ENCODE data around the gene AQP12B. TPM values are rescaled to one million over a fixed set of nuclear protein-coding genes. Genes with fewer than 3 reads are reported as not detected.

AQP12B gene
- polyA plus RNA-seq, 1 of the 3 experiments (the other 2 are of a cell fraction), result not detected

DNA sequence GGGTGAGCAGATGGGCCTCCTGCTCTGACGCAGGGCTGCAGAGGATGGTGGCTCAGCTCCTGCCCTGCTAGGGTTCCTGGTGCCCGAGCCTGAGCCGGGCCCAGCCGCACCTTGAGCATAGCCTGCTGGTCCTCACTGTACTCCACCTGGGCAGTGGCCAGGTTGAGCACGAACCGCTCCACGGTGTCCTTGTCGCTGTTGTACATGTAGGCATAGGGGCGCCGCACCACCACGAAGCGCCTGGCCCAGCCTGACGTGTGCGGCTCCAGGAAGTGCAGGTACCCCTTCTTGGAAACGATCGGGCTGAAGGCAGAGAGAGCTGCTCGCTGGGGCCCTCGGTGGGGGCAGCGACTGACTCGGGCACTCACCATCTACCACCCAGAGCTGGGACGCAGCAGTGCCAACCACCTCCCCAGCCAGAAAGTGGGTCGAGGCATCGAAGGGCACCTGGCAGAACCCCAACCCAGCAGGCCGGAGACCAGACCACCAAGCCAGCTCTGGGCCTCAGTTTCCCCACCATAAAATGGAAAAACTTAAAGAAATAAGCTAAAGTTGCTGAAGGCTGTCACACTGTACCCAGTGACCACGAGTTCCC is 36.3 kb upstream of the AQP12B start:
- no peaks in the 10 kb centered on the region for H3K27me3 ChIP-seq (ENCODE audit: insufficient read depth)
- no peaks in the 10 kb centered on the region for H3K9me3 ChIP-seq
- H3K9ac ChIP-seq, result no peak overlapping the region
- H3K9me2 ChIP-seq, result no peaks in the 10 kb centered on the region
- no peak overlapping the region for H2AFZ ChIP-seq (ENCODE audit: low read depth)
- no peaks in the 10 kb centered on the region for H4K20me1 ChIP-seq (ENCODE audit: insufficient read depth)
- H3K4me3 ChIP-seq (ENCODE audit: low read depth in 2 of 2, low read length in 1 of 2), result no peak overlapping the region
- no peak for DNase-seq
- TF ChIP-seq NFIC (IDR thresholded peaks at IDR 0.05; ENCODE audit: borderline replicate concordance) (no peak), MEF2A (IDR thresholded peaks at IDR 0.05; ENCODE audit: borderline replicate concordance, low read depth) (no peak), POLR2AphosphoS5 (IDR thresholded peaks at IDR 0.05; ENCODE audit: low read depth, low read length) (no peak), NRF1 (IDR thresholded peaks at IDR 0.05; ENCODE audit: low read depth, low read length) (no peak), JUND (IDR thresholded peaks at IDR 0.05) (no peak), TAF1 (IDR thresholded peaks at IDR 0.05; ENCODE audit: borderline replicate concordance, low read depth, low read length) (no peak), SIN3A (IDR thresholded peaks at IDR 0.05; ENCODE audit: borderline replicate concordance, low read depth, low read length) (no peak), RCOR1 (IDR thresholded peaks at IDR 0.05; ENCODE audit: low read length) (no peak), FOXJ3 (CRISPR knock-in tag; IDR thresholded peaks at IDR 0.05) (no peak), FOXM1 (IDR thresholded peaks at IDR 0.05; ENCODE audit: low read depth) (no peak), CHD2 (IDR thresholded peaks at IDR 0.05; ENCODE audit: low read length, partially characterized antibody) (no peak), EP300 (IDR thresholded peaks at IDR 0.05; ENCODE audit: borderline replicate concordance in 1 of 2, low read depth in 1 of 2, low read length in 1 of 2) (no peak), EZH2phosphoT487 (IDR thresholded peaks at IDR 0.05; ENCODE audit: borderline replicate concordance, low read depth) (no peak)
- TF ChIP-seq, protein P1, sequence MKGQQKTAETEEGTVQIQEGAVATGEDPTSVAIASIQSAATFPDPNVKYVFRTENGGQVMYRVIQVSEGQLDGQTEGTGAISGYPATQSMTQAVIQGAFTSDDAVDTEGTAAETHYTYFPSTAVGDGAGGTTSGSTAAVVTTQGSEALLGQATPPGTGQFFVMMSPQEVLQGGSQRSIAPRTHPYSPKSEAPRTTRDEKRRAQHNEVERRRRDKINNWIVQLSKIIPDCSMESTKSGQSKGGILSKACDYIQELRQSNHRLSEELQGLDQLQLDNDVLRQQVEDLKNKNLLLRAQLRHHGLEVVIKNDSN (IDR thresholded peaks at IDR 0.05; ENCODE audit: borderline replicate concordance, low read depth), result no peak
- TF ChIP-seq, protein P2, sequence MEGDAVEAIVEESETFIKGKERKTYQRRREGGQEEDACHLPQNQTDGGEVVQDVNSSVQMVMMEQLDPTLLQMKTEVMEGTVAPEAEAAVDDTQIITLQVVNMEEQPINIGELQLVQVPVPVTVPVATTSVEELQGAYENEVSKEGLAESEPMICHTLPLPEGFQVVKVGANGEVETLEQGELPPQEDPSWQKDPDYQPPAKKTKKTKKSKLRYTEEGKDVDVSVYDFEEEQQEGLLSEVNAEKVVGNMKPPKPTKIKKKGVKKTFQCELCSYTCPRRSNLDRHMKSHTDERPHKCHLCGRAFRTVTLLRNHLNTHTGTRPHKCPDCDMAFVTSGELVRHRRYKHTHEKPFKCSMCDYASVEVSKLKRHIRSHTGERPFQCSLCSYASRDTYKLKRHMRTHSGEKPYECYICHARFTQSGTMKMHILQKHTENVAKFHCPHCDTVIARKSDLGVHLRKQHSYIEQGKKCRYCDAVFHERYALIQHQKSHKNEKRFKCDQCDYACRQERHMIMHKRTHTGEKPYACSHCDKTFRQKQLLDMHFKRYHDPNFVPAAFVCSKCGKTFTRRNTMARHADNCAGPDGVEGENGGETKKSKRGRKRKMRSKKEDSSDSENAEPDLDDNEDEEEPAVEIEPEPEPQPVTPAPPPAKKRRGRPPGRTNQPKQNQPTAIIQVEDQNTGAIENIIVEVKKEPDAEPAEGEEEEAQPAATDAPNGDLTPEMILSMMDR (IDR thresholded peaks at IDR 0.05), result no peak
- TF ChIP-seq, protein P3, sequence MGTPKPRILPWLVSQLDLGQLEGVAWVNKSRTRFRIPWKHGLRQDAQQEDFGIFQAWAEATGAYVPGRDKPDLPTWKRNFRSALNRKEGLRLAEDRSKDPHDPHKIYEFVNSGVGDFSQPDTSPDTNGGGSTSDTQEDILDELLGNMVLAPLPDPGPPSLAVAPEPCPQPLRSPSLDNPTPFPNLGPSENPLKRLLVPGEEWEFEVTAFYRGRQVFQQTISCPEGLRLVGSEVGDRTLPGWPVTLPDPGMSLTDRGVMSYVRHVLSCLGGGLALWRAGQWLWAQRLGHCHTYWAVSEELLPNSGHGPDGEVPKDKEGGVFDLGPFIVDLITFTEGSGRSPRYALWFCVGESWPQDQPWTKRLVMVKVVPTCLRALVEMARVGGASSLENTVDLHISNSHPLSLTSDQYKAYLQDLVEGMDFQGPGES (IDR thresholded peaks at IDR 0.05; ENCODE audit: low read depth, low read length), result no peak
- ChIA-PET POLR2A (no interaction called here), CTCF (no interaction called here)
- no peaks in the 10 kb centered on the region for H3F3A ChIP-seq (replicated peaks; ENCODE audit: insufficient read depth)
- H3K79me2 ChIP-seq (ENCODE audit: insufficient read depth), result no peaks in the 10 kb centered on the region
- no peak overlapping the region; a peak in 1 of 4 replicates for H3K27ac ChIP-seq (ENCODE audit: low read depth in 2 of 2, low read length in 1 of 2)
- 64% methylated on average over 10 of the region's 25 CpGs for WGBS (ENCODE audit: low lambda C conversion rate)
- H3K36me3 ChIP-seq (replicated peaks in 1 of 2; ENCODE audit: control insufficient read depth in 1 of 2, insufficient read depth in 2 of 2, low read length in 1 of 2), result no peaks in the 10 kb centered on the region
- H3K4me1 ChIP-seq (ENCODE audit: control insufficient read depth in 1 of 2, insufficient read depth in 2 of 2, low read depth in 1 of 2, low read length in 1 of 2), result peaks cover 0 to 16% of the 10 kb centered on the region in 2 experiments; a peak in 1 of 4 replicates
- H3K4me2 ChIP-seq, result no peak overlapping the region

All from SK-N-SH (cell line).